Measurements from ENCODE around the gene SLC8A1. TPM values are rescaled to one million over a fixed set of nuclear protein-coding genes. Genes with fewer than 3 reads are reported as not detected.
A peak's percentile ranks its signal among the peaks of the same experiment; 100 is the strongest.

The SLC8A1 gene
- total RNA-seq, 6 donors from 2014 or later, result 21.8 to 58.6 (median 25.3) TPM

GRCh38 chr2:40474306-40474705 lies 22.4 kb upstream of the SLC8A1 start:
- TF ChIP-seq POLR2AphosphoS5 (IDR thresholded peaks at IDR 0.05) (no peak), EP300 (IDR thresholded peaks at IDR 0.05) (no peak), POLR2A (IDR thresholded peaks at IDR 0.05) (no peak), CTCF (IDR thresholded peaks at IDR 0.05) (no peak)
- Histone ChIP-seq H3K4me3 (no peak overlapping the region), H3K27me3 (no peaks in the 10 kb centered on the region), H3K36me3 (no peaks in the 10 kb centered on the region), H3K9me3 (no peaks in the 10 kb centered on the region), H3K4me1 (peaks cover 0 to 7% (median 0%) of the 10 kb centered on the region in 4 donors), H3K27ac (peak overlapping the region in 1 of 4 donors; percentile 12)
- DNase-seq (no peak), ATAC-seq (ENCODE audit: low FRiP score in 2 of 2) (peak in 1 of 2 donors; percentile 46)
- 30 to 51% methylated on average over 1 of the region's 1 CpG for whole genome bisulfite sequencing, 2 donors

GRCh38 chr2:40471866-40472265 lies 20.0 kb upstream of the SLC8A1 start:
- peaks cover 0 to under 1% (median 0%) of the 10 kb centered on the region in 4 donors for H3K4me1 ChIP-seq
- no peaks in the 10 kb centered on the region for H3K9me3 ChIP-seq
- H3K4me3 ChIP-seq, result no peak overlapping the region
- ATAC-seq (ENCODE audit: low FRiP score in 2 of 2), result no peak
- H3K27me3 ChIP-seq, result no peaks in the 10 kb centered on the region
- 45 to 53% methylated on average over 3 of the region's 3 CpGs for WGBS, 2 donors
- TF ChIP-seq POLR2AphosphoS5 (IDR thresholded peaks at IDR 0.05) (no peak), EP300 (IDR thresholded peaks at IDR 0.05) (no peak), POLR2A (IDR thresholded peaks at IDR 0.05) (no peak)
- no peaks in the 10 kb centered on the region for H3K36me3 ChIP-seq
- no peak overlapping the region for H3K27ac ChIP-seq
- no peak for DNase-seq

GRCh38 chr2:40470822-40471813 lies 19.2 kb upstream of the SLC8A1 start:
- DNase-seq (no peak), ATAC-seq (ENCODE audit: low FRiP score in 2 of 2) (peak; percentile 40 to 48)
- 63 to 65% methylated on average over 5 of the region's 5 CpGs for WGBS, 2 donors
- no peaks in the 10 kb centered on the region for H3K9me3 ChIP-seq
- no peaks in the 10 kb centered on the region for H3K36me3 ChIP-seq
- H3K4me1 ChIP-seq, result no peaks in the 10 kb centered on the region
- TF ChIP-seq POLR2A (IDR thresholded peaks at IDR 0.05) (no peak), EP300 (IDR thresholded peaks at IDR 0.05) (no peak), POLR2AphosphoS5 (IDR thresholded peaks at IDR 0.05) (no peak), CTCF (IDR thresholded peaks at IDR 0.05) (no peak)
- H3K27me3 ChIP-seq, result no peaks in the 10 kb centered on the region
- no peak overlapping the region for H3K27ac ChIP-seq
- H3K4me3 ChIP-seq, result no peak overlapping the region

- Histone ChIP-seq H3K27ac (no peak overlapping the region), H3K4me3 (no peak overlapping the region), H3K36me3 (no peaks in the 10 kb centered on the region), H3K4me1 (no peaks in the 10 kb centered on the region), H3K9me3 (no peaks in the 10 kb centered on the region), H3K27me3 (no peaks in the 10 kb centered on the region)
- TF ChIP-seq EP300 (IDR thresholded peaks at IDR 0.05), result no peak
- no peak for TF ChIP-seq POLR2AphosphoS5 (IDR thresholded peaks at IDR 0.05)
- no peak for TF ChIP-seq CTCF (IDR thresholded peaks at IDR 0.05)
- TF ChIP-seq POLR2A (IDR thresholded peaks at IDR 0.05), result no peak
- 70 to 87% methylated on average over 2 of the region's 2 CpGs for WGBS, 2 donors
- ATAC-seq (ENCODE audit: low FRiP score in 2 of 2), result no peak
- no peak for DNase-seq
These were observed 15.2 kb upstream of the SLC8A1 start for GRCh38 chr2:40466935-40467572.

GRCh38 chr2:40466332-40466906 lies 14.5 kb upstream of the SLC8A1 start:
- Histone ChIP-seq H3K9me3 (no peaks in the 10 kb centered on the region), H3K36me3 (no peaks in the 10 kb centered on the region), H3K4me1 (no peaks in the 10 kb centered on the region), H3K4me3 (no peak overlapping the region), H3K27me3 (no peaks in the 10 kb centered on the region), H3K27ac (no peak overlapping the region)
- no peak for ATAC-seq (ENCODE audit: low FRiP score in 2 of 2)
- no peak for TF ChIP-seq EP300 (IDR thresholded peaks at IDR 0.05)
- WGBS, 2 donors, result 88 to 94% methylated on average over 3 of the region's 3 CpGs
- DNase-seq, result no peak

Measured in upper lobe of left lung (tissue), 6 donors.